NCI-H2081 treated with DMSO at 0.1 percent for 48 hours (cell line): ENCODE measurements around the gene FNDC11.
"Not testable (repeated sequence)": the region's sequence is repeated elsewhere in the genome, so short reads cannot be mapped to it uniquely, and the experiment has no call there.

Experiments used
- DNase-seq: peaks from one replicate; lab custom pipeline; 2025; lab: John Stamatoyannopoulos, UW

The FNDC11 gene

GRCh38 chr20:63566395-63567135 is 12.6 kb downstream of the FNDC11 start:
- no peak for DNase-seq

DNA sequence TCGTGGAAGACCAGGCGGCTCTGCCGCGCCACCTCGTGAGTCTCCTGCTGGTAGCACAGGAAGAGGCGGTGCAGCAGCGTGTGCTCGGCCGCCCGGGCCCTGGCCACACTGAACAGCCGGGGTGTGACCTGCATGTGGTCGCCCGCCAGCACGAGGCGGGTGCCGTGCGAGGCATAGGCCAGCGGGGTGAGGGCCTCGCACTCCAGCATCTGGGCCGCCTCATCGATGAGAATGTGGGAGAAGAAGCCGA is 13.1 kb downstream of the FNDC11 start:
- no peak for DNase-seq

DNA sequence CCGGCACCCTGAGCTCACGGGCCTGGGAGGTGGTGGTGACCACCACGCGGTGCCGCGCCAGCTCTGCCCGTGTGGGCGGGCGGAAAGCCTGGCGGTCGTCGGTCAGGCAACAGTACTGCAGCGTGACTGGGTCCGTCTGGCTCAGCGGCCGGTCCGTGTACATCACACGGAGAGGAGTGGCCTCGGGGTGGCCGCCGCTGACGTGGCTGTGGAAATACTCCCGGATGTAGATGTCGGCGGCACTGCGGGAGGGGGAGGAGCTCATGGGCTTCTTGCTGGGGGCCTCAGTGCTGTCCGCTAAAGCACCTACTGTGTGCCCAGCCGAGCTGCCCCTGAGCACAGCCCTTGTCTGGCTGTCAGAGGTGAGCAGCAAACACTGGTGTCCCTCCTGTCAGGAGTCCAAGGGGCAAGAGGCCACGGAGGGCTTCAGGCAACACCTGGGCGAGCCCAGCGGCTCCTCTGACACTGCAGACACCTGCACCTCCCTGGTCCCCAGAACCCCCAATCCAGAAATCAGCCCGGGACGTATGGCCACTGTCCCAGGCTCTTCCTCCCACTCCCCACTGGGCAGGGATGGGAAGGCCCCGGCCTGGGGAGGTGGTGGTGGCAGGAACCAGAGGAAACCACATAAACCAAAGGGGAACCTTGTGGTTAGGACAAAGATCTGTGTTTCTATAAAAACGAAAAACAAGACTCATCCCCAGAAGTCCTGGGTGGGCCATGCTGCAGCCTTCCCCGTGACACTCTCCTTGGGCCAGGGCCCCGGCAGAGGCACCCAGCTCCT is 13.6 kb downstream of the FNDC11 start:
- DNase-seq, result no peak

- DNase-seq, result no peak
Observed at GRCh38 chr20:63568170-63568981, 14.4 kb downstream of the FNDC11 start.

- no peak for DNase-seq
Observed at GRCh38 chr20:63568986-63569949, 15.3 kb downstream of the FNDC11 start.

DNA sequence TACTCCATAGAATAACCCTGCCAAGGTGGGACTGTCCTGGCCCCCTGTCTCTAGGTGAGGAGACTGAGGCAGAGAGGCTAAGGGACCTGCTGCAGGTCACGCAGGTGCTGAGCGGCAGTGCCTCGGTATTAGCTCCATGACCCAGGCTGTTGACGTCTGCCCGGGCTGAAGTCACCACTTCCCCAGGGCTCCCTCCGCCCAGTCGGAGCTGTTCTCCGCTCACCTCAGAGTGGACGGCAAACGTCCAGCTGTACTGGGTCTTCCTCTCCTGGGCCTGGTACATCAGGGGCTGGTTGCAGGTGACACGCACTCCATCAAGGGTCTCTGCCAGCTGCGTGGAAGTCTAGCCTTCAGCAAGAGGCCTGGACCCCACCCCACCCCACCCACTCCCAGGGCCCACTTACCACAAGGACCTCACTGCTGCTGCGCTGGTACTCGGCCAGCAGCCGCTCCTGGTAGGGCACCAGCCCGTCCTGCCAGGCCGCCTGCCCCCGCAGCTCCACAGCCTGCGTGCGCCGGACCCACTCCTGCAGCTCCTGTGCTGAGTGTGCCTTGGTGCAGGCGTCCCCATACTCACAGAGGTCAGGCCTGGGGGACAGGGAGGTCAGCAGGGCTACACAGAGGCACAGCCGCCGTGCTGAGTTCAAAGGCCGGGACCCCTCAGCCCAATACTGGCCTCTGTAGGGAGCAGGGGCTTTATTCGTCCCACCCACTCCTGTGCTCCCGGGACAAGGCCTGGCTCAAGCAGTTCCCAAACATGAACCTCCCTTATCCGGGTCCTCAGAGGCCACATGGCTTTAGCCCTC is 16.5 kb downstream of the FNDC11 start:
- no peak for DNase-seq

DNA sequence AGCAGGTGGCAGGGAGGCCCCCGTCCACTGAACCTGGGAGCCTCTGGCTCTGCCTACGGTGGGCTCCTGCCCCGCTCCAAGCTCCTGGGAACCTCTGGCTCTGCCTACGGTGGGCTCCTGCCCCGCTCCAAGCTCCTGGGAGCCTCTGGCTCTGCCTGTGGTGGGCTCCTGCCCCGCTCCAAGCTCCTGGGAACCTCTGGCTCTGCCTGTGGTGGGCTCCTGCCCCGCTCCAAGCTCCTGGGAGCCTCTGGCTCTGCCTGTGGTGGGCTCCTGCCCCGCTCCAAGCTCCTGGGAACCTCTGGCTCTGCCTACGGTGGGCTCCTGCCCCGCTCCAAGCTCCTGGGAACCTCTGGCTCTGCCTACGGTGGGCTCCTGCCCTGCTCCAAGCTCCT is 17.1 kb downstream of the FNDC11 start:
- DNase-seq, result not testable (repeated sequence)

DNA sequence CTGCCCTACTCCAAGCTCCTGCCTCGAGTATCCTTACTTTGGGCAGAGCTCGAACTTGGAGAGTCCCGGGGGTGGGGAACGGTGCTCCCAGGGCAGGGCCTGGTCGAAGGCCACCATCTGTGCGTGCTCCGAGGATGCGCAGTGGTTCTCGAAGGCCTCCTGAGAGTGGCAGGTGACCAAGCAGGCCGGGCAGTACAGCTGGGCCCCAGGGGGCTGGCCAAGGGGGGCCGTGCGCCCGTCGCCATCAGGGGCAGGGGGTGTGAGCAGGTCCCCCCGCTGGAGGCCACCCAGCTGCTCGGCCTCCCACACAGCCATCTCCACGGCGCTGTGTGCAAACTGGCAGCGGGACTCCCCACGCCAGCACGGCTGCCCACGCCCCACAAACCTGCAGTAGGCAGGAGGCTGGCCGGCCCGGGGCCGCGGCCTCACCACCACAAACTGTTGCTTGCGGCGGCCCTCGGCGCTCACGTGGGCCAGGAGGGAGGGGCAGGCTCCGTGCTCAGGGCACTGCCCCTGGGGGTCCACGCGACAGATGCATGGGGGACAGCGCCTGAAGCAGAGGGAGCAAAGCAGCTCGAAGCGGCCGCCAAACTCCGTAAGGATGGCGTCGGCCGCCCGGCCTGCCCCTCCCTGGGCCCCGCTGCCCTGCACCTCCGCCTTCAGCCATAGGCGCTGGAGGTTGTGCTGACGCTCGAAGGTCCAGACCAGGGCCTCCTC is 18.3 kb downstream of the FNDC11 start:
- DNase-seq, result no peak

DNA sequence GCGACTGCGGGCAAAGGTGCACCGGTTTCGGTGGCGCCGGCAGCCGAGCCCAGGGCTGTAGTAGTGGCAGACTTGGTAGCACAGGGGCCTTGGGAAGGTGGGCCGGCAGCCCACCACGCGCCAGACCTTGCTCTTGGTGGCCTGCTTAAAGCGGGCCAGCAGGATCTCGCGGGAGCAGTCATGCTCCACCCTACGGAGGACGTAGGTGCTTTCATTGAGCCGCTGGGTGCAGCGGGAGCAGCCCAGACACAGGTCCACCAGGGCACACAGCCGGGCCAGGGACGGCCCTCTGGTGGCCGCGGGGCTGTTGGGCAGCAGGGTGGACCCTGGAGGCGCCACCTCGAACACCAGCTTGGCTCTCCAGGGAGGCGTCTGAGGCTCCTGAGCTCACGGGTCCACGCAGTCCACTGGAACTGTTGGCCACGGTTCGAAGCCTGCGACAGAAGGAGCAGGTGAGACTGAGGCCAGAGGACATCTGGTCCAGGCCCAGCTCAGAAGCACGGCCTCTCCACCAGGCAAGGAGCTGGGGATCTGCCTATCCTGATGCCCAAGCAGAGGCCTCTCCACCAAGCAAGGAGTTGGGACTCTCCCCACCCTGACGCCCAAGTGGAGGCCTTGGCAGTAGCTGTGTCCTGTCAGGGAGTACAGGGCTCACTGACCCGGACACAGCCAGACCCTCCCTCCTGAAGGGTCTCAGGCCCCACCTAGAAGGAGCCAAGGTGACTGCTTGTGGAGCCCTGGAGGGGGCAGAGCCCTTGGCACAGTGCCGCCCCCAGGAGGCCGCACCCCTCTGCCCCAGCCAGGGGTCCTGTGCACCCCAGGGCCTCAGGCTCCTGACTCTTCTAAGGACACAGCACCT is 19.1 kb downstream of the FNDC11 start:
- DNase-seq, result no peak

DNA sequence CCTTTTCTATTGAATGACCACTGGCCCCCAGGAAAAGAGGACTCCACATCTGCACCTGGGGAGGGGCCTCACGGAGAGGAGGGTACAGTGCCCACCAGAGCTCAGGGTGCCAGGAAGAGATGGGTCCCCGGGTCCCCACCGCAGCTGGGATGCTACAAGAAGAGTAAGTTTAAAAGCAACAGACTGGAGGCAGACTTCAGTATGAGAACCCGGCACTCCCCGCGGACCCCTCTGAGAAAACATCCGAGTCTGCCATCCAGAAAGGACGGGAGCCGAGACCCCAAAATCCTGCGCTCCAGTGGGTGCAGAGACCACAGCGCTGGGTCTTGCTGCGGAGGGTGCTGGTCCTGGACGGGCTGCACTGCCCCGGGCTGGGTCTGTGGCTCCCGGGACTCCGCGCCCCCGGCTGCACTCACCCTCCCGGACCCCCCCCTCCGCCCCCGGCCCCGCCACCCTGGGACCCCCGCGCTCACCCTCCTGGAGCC is 19.7 kb downstream of the FNDC11 start:
- DNase-seq, result no peak

GRCh38 chr20:63574156-63574828 is 20.3 kb downstream of the FNDC11 start, which contains the start of gene HELZ2:
Gene HELZ2, minus strand, starts transcription at chr20:63574239. Its CDS starts 1,854 bp downstream, at chr20:63572385.
- no peak for DNase-seq

DNA sequence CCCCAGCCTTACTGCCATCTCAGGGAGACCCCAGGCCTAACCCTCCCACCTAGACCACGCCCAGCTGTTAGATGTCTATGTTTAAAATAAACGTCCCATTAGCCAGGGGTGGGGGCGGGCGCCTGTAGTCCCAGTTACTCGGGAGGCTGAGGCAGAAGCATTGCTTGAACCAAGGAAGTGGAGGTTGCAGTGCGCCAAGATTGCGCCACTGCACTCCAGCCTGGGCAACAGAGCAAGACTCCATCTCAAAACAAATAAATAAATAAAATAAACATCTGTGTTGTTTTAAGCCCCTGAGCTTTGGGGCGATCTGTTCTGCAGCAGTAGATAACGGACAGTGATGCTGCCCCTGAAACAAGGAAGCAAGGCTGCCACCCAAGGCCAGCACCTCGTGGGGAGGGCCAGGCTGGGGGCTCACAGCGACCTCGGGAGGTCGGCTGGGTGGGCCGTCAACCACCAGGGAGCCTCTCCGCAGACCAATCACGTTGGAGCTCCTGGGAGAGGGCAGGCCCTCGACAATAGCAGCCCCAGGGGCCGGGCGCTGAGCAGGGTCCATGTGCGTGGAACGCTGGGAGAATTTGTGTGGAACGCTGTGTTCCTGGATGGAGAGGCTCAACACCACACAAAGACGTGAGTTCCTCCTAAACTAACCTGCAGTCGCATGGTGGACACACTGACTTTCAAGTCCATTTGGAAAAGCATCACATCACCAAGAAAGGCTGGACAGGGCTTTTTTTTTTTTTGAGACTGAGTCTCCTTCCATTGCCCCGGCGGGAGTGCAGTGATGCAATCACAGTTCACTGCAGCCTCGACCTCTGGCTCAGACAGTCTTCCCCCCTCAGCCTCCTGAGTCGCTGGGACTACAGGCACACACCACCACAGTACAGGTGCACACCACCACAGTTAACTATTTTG is 21.1 kb downstream of the FNDC11 start:
- DNase-seq, result no peak

GRCh38 chr20:63576311-63576710 is 22.4 kb downstream of the FNDC11 start:
- DNase-seq, result no peak

DNA sequence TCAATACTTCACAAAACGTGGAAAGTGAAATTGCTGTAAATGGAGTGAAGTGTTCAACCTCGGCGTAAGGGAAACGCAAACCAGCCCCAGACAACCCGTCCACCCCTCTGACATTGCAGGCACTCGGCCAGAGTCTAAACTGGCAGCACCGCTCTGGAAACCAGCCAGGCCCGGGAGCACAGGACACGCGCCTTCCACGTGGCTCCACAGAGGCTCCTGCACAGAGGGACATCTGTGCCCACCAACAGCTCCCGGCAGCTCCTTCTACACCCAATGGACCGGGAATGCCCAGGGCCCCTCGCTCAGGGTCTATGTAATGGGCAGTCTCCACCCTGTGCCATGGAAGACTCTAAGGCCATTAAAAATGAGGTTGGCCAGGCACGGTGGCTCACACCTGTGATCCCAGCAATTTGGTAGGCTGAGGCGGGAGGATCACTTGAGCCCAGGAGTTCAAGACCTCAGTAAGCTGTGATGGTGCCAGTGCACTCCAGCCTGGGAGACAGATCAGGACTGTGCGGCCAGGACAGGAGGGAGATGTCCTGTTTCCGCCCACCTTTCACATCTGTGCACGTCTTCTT is 23.4 kb downstream of the FNDC11 start:
- no peak for DNase-seq

- DNase-seq, result no peak
Observed at GRCh38 chr20:63578224-63579016, 24.5 kb downstream of the FNDC11 start.

- DNase-seq, result no peak
Observed at GRCh38 chr20:63579017-63579694, 25.2 kb downstream of the FNDC11 start.
